ENCODE measurements around the gene EFCAB14.
A peak's percentile ranks its signal among the peaks of the same experiment; 100 is the strongest.
"Not testable (repeated sequence)": the region's sequence is repeated elsewhere in the genome, so short reads cannot be mapped to it uniquely, and the experiment has no call there.

Gene EFCAB14

GRCh38 chr1:46718727-46719622, at the start of gene EFCAB14:
Gene EFCAB14 (minus strand): TSS chr1:46719114. CDS start chr1:46718087, 1,027 bp downstream.
- peak; percentile 98 to 99 for ATAC-seq

DNA sequence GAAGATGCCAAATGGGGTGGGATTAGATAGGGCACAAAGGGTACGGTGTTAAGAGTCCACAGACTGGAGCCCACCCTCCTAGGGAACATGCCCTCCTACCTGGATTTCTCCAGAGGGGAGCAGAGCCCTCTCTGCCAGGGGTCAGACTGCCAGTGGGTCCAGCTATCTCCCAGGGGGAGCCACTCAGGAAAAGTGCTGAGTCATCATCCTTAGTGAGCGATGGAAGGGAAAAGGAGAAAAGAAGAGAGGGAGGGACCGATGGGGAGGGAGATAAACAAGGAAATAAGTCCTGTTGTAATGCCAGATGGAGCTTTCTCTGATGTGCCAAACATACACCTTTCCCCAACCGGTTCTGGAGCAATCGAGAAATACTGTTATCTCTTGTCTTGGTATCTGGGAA, 49.5 kb upstream of the EFCAB14 start:
- no peak for ATAC-seq

DNA sequence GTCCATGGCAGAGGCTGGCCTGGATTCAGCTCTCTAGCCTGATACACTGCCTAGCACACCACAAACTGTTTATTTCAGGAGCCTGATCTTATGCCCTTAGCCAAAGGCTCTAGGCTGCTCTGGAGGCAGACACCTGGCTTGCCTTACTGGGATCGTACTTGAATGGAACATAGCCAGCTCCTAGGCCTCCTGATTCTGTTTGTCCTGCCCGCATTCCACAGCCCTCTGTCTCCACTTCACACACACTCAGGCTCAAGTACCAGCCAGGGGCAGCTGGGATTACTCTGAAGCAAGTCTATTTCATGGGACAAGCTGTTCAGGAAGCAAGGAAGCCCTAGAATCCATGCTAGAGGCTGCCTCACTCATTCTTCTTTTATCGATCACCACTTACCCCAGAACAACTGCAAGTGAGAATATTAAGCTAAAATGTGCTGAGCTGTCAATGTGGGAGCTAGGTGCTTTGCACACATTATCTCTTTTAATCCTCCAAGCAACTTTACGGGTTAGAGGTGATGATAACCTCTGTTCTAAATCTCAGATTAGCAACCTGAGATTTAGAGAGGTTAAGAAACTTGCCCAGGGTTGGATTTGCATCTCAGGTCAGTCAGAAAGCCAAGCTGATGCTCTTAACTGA, 48.9 kb upstream of the EFCAB14 start:
- ATAC-seq: no peak

GRCh38 chr1:46764402-46764801, 45.5 kb upstream of the EFCAB14 start:
- ATAC-seq: no peak

- no peak for ATAC-seq
Observed at GRCh38 chr1:46761740-46762139, 42.8 kb upstream of the EFCAB14 start.

DNA sequence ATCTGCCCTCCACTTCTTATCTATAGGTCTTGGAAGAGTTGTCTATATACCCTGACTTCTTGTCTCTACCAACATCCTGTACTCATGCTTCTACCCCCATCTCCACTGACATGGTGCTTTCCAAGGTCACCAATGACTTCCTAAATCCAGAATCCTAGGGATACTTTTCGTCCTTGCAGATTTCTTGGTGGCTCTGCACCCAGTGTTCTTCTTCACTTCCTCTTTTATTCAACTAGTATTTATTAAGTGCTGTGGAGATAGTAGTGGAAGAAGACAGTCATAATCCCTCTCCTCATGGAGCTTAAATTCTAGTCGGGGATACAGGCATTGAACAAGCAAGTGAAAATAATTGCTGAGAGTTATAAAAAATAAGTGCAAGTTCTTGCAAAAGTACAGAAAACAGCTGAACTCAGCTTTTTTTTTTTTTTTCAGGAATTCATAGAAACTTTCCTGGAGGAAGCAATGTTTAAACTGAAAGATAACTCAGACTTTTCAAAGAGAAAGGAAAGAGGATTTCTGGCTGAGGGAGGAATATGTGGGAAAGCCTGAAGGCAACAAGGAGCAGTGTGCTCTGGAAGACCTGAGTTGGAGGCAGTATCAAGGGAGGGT, 41.7 kb upstream of the EFCAB14 start:
- ATAC-seq: no peak

DNA sequence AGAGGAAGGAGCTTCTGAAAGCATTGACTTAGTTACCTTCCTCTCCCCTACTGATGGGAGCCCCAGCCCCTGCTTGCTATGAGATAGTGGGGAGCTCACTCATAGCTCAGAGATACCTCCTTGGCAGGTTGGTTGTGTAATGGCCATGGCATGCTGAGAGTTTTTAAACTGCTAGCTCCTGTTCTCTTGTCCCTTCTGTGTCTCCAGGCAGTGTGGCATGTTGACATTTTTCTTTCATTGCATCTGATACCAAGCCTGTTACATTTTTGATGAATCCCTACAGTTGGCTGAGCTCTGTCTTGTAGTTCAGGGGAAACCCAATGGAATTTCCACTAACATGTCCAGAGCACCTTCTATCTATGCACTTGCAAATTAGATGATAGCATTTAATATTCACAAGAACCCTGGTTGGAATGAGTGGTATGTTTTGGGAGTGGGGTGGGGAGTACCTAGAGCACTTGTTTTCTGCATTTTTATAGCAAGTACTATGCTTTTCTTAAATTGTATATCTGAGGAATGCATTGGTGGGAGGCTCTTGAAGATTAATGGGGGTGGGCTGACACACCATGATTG, 39.1 kb upstream of the EFCAB14 start:
- ATAC-seq: no peak

GRCh38 chr1:46757247-46757955, 38.5 kb upstream of the EFCAB14 start:
- ATAC-seq: no peak

DNA sequence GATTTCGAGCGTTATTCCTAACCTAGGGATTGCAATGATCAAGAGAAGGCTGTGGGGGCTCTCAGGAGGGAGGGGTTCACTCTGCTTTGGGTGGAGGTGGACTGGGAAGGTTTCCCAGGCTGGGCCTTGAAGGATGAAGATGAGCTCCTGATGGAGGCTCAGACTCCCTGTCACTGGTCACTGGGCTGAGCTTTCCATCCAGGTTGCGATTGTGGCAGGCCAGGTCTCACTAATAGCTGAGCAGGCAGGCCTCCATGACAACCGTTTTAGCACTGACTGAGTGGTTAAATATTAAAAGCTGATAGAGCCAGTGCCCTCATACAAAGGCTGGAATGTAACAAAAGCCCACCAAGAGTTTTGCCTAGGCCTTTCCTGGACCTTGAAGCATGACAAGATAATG, 36.2 kb upstream of the EFCAB14 start:
- no peak for ATAC-seq

GRCh38 chr1:46754707-46755106, 35.8 kb upstream of the EFCAB14 start:
- not testable (repeated sequence) for ATAC-seq

GRCh38 chr1:46753985-46754384, 35.1 kb upstream of the EFCAB14 start:
- ATAC-seq: no peak

GRCh38 chr1:46749921-46750404, 31.0 kb upstream of the EFCAB14 start:
- no peak for ATAC-seq

- no peak for ATAC-seq
Observed at GRCh38 chr1:46749404-46749803, 30.5 kb upstream of the EFCAB14 start.

GRCh38 chr1:46747683-46748288, 28.9 kb upstream of the EFCAB14 start:
- ATAC-seq: no peak

GRCh38 chr1:46742069-46742468, 23.2 kb upstream of the EFCAB14 start:
- ATAC-seq: no peak

- no peak for ATAC-seq
Observed at GRCh38 chr1:46735708-46736324, 16.9 kb upstream of the EFCAB14 start.

GRCh38 chr1:46728327-46728873, 9.5 kb upstream of the EFCAB14 start:
- not testable (repeated sequence) for ATAC-seq

- ATAC-seq: no peak
Observed at GRCh38 chr1:46725736-46726108, 6.8 kb upstream of the EFCAB14 start.

GRCh38 chr1:46724991-46725735, 6.2 kb upstream of the EFCAB14 start:
- ATAC-seq: peak; percentile 95 to 96

DNA sequence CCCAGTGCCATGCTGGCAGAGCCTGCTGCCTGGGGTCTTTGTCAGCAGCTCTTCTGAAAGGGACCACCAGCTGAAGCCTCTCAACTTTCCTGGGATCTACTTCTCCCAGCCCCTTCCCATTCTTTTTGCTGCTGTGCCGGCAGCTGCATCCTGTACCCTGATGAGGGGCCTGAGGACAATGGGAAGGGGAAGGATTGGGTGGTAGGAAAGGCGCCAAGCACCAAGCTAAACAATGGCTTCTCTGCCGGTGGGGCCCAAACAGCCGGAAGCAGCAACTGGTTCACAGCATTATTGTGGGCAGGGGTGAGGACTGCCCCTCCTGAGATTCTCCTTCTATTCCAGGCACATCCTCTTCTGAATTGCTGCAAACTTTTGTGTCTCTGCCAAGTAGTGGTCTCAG, 5.0 kb upstream of the EFCAB14 start:
- ATAC-seq: no peak

All from activated CD4-positive, CD25-positive, alpha-beta regulatory T cell treated with anti-CD3 and anti-CD28 coated beads, Interleukin-2, amount 50 U/mL, for 24 hours (primary cell).